BJ (cell line): ENCODE data around the gene BCAR3. TPM values are rescaled to one million over a fixed set of nuclear protein-coding genes. Genes with fewer than 3 reads are reported as not detected.

Experiments
- CTCF ChIA-PET: fragments of 350-600 bp; formaldehyde crosslinking; extraction: SDS; loops from one replicate; lab custom pipeline; 2021; ENCODE audit warnings: antibody characterized with exemption, inconsistent platforms; lab: Yijun Ruan, JAX
- POLR2A ChIA-PET: fragments of 300-600 bp; sonication (Branson Sonifier 250); formaldehyde crosslinking; extraction: SDS; loops from one replicate; lab custom pipeline; 2021; ENCODE audit warnings: antibody characterized with exemption; lab: Charles Lee
- DNase-seq: peaks from one replicate; pipeline ENCODE4 v3.0.0-alpha.2; 2011; ENCODE audit warnings: low read depth
- H3K27me3 ChIP-seq: 2 replicates; pipeline ENCODE4 v1.6.0; 2011; ENCODE audit warnings: low read length; ENCODE audit not compliant: control insufficient read depth, insufficient read depth
- H3K36me3 ChIP-seq: 2 replicates; pipeline ENCODE4 v1.5.1; 2011; ENCODE audit warnings: low read length; ENCODE audit not compliant: control insufficient read depth, insufficient read depth
- H3K4me3 ChIP-seq: 2 replicates; pipeline ENCODE4 v1.5.1; 2011; ENCODE audit warnings: low read depth, mild to moderate bottlenecking, control low read depth, low read length
- CTCF ChIP-seq: IDR thresholded peaks from 2 replicates; pipeline ENCODE4 v1.5.1; 2011; ENCODE audit warnings: low read depth, mild to moderate bottlenecking, control low read depth, inconsistent platforms, low read length, moderate library complexity; ENCODE audit not compliant: insufficient read depth
- polyA plus RNA-seq: library from polyadenylated mRNA; depleted of rRNA; stranded (reverse); fragments of >200 nt; gene quantifications from 2 replicates; pipeline ENCODE4 v1.2.3, GENCODE V29; 2011

BCAR3 gene
- polyA plus RNA-seq, 1 experiment: 31.7 TPM

- TF ChIP-seq CTCF: no peak
- ChIA-PET POLR2A (no interaction called here), CTCF (interaction anchor here (0.8 to 4.8 kb wide), 4 partner anchors 20 to 112 kb away, joined by 4 to 26 read pairs (median 5); partner anchors contain the start of gene BCAR3)
- no peaks in the 10 kb centered on the region for H3K36me3 ChIP-seq
- DNase-seq: peak; percentile 94
- no peaks in the 10 kb centered on the region for H3K27me3 ChIP-seq
- no peak overlapping the region for H3K4me3 ChIP-seq
Measured at GRCh38 chr1:93701629-93702028, 20.0 kb upstream of the BCAR3 start.

DNA sequence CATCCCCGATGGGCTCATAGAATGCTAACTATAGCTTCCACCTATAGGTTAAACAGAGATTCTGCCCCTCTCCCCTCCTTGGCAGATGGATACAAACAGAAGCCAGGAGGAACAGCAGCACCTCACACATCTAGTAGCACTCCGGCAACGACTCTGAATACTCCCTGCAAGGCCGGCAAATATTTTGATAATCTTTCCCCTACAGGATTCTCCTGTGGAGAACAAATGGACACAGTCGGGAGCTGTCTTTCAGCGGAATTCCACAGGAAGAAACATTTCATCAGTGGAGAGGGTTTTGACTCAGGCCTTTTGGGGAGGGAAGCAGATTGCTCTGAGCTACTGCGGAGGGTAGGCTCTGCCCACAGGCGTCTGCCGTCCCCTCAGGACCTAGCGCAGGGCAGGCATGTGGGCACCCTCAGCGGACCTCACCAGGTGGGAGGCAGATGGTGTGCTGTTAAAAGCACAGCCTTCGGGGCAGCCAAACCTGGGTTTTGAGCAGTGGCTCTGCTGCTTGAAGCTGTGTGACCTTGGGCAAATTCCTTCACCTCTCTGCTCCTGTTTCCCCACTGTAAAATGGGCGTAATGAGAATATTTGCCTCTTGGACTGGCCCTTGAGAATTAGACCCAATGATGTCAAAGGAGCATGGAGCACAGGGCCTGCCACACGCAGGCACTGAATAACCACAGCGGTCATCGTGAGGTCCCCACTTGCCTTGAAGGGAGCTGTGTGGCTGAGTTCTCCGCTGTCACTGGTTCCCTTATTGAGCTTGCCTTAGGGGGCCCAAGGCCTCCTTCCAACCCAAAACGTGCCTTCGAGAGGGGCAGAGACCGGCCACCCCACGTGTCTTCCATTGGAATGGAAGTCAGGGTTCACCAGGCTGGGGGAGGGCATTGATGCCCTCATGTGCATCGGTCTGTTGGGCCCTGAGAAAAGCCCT lies 19.2 kb upstream of the BCAR3 start:
- Histone ChIP-seq H3K27me3 (no peaks in the 10 kb centered on the region), H3K4me3 (no peak overlapping the region), H3K36me3 (no peaks in the 10 kb centered on the region)
- no peak for TF ChIP-seq CTCF
- DNase-seq: no peak
- ChIA-PET POLR2A (no interaction called here), CTCF (interaction anchor here (0.9 to 4.8 kb wide), 3 partner anchors 8 to 143 kb away, joined by 3 to 26 read pairs (median 3); no protein-coding TSS in a partner anchor)

DNA sequence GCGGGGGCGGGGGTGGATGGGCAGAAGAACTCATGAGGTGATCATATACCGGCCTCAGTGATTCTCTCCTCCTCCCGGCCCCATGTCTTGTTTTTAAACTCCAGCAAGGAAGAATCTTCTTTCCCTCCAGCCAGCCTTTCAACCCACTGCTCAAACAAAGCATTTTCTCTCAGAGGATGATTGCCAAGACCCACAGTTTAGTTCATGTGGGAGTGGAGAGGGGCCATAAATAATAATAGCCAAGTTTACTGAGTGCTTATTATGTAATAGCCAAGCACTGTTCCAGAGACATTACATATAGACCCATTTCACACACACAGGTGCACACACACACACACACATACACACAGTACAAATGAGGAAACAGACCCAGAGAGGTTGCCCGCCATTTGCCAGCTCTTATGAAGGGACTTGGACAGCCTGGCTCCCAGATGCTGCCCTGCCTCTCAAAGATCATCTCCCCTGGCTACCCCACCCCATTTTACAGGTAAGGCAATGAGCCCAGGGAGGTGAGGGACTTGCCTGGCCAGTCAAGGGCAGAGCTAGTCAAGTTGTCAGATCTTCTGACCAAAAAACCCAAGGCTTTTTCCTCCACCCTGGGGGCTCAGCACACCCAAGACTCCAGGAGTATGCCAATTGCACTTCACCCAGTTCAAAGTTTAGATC lies 18.0 kb upstream of the BCAR3 start:
- TF ChIP-seq CTCF: no peak
- ChIA-PET POLR2A (no interaction called here), CTCF (no interaction called here)
- Histone ChIP-seq H3K4me3 (no peak overlapping the region), H3K36me3 (no peaks in the 10 kb centered on the region), H3K27me3 (no peaks in the 10 kb centered on the region)
- DNase-seq: no peak

GRCh38 chr1:93699049-93699384 lies 17.4 kb upstream of the BCAR3 start:
- H3K4me3 ChIP-seq: no peak overlapping the region
- ChIA-PET CTCF (interaction anchor here (1.5 kb wide), 1 partner anchor 17 kb away, joined by 3 read pairs; the partner anchor contains the start of gene BCAR3), POLR2A (no interaction called here)
- no peak for DNase-seq
- H3K27me3 ChIP-seq: no peaks in the 10 kb centered on the region
- TF ChIP-seq CTCF: no peak
- H3K36me3 ChIP-seq: no peaks in the 10 kb centered on the region
